Measurements from ENCODE around the gene LRMDA.
"Not testable (repeated sequence)": the region's sequence is repeated elsewhere in the genome, so short reads cannot be mapped to it uniquely, and the experiment has no call there.

LRMDA gene

DNA sequence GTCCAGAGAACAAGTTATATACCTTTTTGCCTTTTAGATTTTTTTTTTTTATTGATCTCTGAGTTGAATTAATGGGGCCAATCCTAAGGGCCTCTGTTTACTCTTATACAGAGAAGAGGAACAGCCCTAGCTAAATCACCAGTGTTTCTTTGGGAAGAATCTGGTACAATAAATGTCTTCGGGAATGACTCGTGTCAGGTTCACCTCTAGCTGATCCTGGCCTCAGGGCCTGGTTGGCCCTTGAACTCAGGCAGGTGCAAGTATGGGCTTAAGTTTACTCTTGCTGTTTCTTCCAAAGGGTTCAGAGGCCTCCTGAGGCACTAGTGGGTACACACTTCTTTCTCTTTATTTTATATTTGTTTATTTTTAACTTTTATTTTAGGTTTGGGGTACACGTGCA is 71.0 kb downstream of the LRMDA start:
- no peak for DNase-seq (ENCODE audit: low read depth in 2 of 2, low spot score in 1 of 2)

DNA sequence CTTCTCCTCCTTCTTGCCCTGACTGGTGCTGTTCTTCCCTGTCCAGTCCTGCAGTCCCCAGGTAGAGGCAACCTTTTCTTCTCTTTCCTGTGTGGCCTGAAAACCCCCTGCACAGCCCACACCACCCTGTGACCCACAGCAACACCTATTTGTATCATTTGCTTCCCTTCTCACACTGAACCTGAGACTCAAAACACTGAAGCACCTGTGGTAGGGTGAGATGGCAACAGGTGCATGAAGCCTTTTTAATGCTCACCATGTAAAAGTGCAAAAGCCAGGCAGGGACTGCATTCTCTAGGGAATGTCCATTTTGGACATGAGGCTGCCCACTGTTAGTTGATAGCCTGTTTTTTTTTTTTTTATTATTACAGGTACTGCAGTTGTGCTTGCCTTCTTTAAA is 71.4 kb downstream of the LRMDA start:
- no peak for DNase-seq (ENCODE audit: low read depth in 2 of 2, low spot score in 1 of 2)

DNA sequence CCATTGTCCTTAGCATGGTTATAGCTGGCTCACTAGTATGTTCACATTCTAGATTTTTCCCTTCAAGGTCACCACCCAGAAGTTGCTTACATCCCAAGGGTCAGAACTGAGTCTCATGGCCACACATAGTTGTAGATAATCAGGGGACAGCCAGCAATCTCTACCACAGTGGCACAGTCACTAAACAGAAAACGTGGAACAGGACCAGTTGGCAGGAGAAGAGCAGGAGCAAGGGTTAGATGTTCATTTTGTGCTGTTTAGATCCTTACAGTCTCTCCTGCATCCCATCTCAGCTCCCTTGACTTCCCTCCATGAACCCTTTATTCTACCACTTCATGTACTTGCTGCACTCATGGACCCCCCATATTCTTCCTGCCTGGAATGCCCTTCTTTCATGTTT is 73.9 kb downstream of the LRMDA start:
- no peak for DNase-seq (ENCODE audit: low read depth in 2 of 2, low spot score in 1 of 2)

DNA sequence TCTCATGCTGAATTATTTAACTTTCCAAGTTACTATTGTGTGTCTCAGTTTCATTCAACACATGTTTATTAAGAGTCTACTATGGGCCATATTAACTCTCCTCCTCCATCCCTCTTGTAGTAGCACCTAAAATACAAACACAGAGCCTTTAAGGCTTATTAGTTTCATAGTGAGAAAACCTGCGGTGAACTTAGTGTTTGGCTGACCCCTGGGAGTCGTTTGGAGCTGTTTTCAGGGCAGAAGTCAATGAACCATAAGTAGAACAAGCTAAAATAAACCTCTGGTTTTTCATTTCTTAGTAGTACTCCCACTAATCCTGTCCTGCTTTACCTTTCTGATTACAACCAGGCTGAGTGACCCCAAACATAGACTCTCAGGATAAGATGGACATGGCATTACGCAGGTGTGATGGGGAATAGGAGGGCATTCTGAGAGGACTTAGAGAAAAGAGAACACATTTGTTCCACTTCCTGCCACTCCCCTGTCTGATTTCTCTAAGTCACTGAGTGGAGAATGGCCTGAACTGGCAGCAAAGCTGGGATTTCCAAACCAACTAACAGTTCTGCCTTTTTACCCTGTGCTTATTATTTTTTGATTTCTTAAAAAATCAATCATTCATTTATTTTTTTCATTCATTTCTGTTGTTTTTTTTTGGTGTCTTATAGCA is 74.5 kb downstream of the LRMDA start:
- no peak for DNase-seq (ENCODE audit: low read depth in 2 of 2, low spot score in 1 of 2)

DNA sequence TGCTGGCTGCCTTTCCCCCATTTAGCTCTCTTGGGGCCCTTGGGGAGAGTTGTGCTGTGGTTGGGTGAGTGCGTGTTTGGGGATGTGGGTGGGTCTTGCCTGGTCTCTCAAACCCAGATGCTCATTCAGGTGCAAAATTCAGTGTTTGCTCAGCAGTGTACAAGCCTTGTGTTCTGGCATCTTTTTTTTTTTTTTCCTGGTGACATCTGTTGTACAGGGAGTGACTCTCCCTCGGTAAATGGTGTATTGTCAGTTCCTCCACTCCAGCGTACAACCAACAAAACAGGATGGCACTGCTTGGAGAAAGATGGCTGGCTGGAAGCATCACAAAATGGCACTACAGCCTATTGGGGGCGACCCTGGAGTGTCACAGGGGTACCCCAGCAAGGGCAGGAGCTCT is 75.5 kb downstream of the LRMDA start:
- DNase-seq (ENCODE audit: low read depth in 2 of 2, low spot score in 1 of 2), result no peak

DNA sequence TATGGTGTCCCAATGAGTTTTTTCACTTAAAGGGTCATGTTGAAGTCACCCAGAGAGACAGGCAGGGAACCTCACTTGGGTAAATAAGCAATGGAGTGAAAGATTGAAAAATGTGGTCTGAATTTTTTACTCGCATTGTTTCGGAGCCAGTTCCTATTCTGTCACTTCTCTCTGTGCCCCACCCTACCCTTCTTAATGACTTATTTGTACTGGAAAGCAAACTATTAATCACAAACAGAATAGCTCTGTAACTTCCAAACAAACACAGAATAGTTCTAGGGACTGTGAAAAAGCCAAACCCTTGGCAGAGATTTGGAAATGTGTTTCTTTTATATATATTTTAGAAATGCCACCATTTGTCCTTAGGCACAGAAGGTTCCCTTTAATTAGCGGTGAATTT is 76.0 kb downstream of the LRMDA start:
- no peak for DNase-seq (ENCODE audit: low read depth in 2 of 2, low spot score in 1 of 2)

DNA sequence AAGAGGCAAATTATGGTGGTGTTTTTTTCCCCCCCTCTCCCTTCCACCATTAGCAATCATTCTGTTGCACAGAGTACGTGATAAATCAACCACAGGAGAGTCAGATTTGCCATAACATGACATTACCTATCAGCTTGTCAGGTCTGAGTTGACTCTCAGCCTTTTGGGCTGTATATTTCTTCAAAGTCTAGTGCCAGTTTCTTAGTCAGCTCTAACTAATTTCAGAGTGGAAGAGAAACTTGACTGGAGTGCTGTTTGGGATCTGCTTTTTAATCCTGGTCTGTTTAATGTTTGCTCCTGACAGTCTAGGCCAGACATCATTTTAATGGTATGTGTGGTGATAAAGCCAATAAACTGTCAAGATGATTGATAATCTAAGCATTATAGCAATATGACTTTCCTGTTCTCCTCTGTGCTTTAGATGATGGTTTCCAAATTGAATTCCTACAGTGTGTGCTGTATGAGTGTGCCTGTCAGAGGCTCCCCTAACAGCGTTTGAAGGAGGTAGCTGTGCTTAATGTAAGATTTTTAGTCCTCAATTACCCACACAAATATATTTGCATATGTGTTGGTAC is 76.9 kb downstream of the LRMDA start:
- DNase-seq (ENCODE audit: low read depth in 2 of 2, low spot score in 1 of 2), result no peak

DNA sequence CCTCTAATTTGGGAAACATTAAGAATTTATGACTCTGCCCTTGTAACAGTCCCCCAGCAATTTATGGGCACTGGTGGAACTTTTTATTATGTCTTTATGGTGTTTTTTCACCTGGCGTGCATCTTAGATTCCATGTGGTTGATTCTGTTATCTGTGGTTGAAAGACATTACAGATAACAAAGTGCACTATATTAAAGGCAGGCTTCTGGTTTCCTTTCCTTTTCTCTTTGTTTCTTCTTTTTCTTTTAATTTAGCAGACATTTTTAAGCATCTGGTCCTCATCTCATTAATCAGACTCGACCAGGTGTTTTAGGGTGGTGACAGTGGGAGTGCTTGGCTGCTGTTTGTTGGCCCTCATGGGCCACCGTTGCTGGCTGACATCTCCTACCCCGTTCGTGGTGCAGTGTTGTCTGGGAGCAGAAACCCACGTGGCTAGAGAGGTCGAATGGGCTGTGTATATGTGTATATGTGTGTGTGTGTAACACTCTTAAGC is 77.4 kb downstream of the LRMDA start:
- DNase-seq (ENCODE audit: low read depth in 2 of 2, low spot score in 1 of 2), result no peak

DNA sequence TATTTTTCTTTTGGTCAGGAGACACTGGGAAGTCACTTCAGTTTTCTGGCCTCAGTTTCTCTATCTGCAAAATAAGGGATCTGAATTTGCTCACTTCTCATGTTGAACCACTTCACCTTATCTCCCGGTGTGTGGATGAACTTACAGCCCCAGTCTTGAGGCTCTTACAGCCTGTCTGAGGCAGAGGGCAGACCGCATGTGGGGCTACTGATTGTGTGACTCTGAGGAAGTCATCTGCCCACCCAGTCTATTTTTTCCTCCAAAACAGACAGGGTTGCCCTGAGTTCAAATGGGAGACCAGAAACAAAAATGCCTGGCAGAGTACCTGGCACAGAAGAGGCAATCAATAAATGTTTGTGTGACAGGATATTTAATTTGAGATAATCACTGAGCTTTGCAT is 78.3 kb downstream of the LRMDA start:
- DNase-seq (ENCODE audit: low read depth in 2 of 2, low spot score in 1 of 2), result no peak

DNA sequence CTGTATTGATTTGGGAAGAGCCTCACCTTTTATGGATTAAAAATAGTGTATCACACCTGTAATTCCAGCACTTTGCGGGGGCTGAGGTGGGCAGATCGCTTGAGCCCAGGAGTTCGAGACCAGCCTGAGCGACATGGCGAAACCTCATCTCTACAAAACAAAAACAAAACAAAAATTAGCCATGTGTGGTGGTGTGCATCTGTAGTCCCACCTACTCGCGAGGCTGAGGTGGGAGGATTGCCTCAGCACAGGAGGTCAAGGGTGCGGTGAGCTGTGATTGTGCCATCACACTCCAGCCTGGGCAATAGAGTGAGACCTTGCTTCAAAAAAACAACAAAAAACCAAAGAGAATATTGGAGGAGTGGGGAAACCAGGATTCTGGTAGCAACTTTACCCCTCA is 79.6 kb downstream of the LRMDA start:
- no peak for DNase-seq (ENCODE audit: low read depth in 2 of 2, low spot score in 1 of 2)

DNA sequence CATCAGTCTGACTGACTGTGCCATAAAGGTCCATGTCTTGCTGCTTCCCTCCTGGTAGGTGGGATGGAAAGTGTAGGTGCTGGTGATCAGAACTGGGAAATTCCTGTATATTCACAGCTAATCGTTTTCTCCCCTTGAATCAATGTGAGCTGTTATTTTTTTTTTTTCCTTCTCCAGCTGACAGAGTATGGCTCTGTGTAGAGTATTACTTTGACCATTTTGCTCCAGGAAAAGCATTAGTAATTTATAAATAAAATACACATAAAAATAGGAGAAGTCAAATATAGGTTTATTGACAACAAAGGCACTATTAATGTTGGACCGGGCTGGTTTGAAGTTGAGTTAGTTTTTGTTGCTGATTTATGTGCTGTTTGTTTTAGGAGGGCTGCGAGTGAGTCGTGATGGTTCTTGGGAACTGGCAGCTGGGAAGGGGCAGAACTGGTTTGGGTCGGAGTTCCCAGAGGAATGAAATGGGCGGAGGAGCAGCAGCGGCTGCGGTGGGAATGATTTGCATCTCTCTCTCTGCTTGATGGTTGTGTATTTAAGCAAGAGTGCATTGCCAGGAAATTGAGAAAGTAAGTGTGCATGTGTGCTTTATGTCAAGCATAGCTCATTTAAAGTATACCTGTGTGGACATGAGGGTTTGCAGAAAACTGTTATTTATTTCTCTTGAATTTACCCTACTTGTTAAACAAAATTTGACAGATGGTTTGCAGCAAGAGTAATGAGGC is 80.9 kb downstream of the LRMDA start:
- DNase-seq (ENCODE audit: low read depth in 2 of 2, low spot score in 1 of 2), result no peak

DNA sequence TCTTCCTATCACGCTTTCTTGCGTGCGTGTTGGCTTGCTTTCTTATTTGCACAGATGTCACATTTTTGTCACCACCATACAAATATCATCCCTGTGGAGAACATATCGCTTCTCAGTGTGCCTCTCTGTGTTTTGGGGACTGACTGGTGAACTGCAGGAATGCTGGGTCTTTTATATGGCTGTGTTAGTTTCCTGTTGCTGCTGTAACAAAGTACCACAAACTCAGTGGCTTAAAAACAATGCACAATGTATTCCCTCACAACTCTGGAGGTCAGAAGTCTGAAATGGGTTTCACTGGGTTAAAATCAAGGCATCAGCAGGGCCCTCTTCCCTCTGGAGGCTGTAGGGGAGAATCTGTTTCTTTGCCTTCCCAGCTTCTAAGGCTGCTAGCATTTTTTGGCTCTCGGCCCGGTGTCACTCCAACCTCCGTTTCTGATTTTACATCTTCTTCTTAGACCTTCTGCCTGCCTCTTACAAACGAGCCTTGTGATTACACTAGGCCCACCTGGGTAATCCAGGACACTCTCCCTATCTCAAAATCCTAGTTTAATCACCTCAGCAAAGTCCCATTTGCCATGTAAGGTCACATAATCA is 82.0 kb downstream of the LRMDA start:
- no peak for DNase-seq (ENCODE audit: low read depth in 2 of 2, low spot score in 1 of 2)

DNA sequence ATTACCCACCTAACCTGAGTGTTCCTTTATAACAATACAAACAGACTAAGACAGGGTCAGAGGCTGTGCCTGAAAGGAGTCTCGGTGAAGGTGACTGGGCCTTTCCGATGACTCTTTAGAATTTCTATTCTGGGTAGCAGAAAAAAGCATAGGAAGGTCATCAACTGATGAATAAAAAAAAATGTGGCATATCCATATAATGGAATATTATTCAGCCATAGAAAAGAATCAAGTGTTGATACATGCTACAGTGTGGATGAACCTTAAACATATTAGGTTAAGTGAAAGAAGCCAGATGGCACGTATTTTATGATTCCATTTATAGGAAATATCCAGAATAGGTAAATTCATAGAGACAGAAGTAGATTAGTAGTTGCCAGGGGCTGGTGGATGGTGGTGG is 83.4 kb downstream of the LRMDA start:
- DNase-seq (ENCODE audit: low read depth in 2 of 2, low spot score in 1 of 2), result no peak

DNA sequence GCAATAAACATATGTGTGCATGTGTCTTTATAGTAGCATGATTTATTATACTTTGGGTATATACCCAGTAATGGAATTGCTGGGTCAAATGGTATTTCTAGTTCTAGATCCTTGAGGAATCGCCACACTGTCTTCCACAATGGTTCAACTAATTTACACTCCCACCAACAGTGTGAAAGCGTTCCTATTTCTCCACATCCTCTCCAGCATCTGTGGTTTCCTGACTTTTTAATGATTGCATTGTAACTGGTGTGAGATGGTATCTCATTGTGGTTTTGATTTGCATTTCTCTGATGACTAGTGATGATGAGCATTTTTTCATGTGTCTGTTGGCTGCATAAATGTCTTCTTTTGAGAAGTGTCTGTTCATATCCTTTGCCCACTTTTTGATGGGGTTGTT is 84.7 kb downstream of the LRMDA start:
- not testable (repeated sequence) for DNase-seq (ENCODE audit: low read depth in 2 of 2, low spot score in 1 of 2)

DNA sequence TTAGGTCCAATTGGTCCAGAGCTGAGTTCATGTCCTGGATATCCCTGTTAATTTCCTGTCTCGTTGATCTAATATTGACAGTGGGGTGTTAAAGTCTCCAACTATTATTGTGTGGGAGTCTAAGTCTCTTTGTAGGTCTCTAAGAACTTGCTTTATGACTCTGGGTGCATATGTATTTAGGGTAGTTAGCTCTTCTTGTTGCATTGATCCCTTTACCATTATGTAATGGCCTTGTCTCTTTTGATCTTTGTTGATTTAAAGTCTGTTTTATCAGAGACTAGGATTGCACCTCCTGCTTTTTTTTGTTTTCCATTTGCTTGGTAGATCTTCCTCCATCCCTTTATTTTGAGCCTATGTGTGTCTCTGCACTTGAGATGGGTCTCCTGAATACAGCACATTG is 87.8 kb downstream of the LRMDA start:
- DNase-seq (ENCODE audit: low read depth in 2 of 2, low spot score in 1 of 2), result not testable (repeated sequence)

DNA sequence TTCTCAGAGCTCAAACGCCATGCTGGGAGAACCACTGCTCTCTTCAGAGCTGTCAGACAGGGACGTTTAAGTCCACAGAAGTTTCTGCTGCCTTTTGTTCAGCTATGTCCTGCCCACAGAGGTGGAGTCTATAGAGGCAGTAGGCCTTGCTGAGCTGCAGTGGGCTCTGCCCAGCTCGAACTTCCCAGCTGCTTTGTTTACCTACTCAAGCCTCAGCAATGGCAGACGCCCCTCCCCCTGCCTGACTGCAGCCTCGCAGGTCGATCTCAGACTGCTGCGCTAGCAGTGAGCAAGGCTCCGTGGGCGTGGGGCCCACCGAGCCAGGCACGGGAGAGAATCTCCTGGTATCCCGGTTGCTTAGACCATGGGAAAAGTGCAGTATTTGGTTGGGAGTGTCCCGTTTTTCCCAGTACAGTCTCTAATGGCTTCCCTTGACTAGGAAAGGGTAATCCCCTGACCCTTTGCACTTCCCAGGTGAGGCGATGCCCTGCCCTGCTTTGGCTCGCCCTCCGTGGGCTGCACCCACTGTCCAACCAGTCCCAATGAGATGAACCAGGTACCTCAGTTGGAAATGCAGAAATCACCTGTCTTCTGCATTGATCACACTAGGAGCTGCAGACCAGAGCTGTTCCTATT is 89.9 kb downstream of the LRMDA start:
- not testable (repeated sequence) for DNase-seq (ENCODE audit: low read depth in 2 of 2, low spot score in 1 of 2)

DNA sequence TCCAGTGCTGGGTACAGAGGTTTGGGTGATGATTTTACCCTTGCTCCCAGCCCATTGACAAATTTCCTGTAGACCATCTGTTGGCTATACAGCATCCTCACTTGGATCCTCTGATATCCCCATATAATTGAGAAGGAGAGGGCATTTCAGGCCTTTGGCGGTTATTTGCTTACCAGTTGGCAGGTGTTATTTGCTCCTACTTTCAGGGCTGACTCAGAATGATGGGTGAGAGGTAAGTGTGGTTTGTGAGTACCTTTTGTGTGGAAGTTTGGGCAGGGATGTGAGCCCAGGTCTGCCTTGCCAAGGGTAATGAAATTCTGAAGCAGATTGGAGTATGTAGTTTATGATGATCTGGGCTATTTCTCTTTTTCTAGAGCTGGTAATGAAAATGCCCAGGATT is 93.6 kb downstream of the LRMDA start:
- DNase-seq (ENCODE audit: low read depth in 2 of 2, low spot score in 1 of 2), result no peak

DNA sequence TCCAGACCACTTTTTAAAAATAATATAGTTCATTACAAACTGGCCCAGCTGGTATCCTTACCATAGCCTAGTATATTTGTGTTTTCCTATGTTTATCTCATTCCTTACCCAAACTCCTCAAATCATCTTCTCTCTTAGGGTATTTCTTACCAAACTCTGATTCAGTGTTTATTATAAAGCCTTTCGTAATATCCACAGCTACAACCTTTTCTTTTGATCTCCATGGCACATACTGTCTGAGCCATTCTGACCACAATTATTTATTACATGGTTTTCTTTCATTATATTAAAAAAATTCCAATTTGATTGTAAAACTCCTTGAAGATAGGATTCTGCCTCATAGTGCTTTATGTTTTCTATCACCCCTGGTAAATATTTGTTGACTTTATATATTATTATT is 94.2 kb downstream of the LRMDA start:
- no peak for DNase-seq (ENCODE audit: low read depth in 2 of 2, low spot score in 1 of 2)

DNA sequence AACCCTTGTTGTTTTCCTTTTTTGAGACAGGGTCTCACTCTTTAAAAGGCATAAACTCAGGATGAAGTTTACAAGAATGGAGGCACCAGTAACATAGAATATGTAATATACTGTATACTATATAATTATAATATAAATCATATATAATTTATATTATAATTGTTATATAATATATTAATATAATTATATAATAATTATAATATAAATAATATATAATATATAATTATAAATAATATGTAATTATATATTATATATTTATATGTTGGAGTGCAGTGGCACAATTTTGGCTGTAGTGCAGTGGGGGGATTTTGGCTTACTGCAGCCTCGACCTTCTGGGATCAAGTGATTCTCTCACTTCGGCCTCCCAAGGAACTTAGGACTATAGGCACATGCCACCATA is 96.1 kb downstream of the LRMDA start:
- no peak for DNase-seq (ENCODE audit: low read depth in 2 of 2, low spot score in 1 of 2)

DNA sequence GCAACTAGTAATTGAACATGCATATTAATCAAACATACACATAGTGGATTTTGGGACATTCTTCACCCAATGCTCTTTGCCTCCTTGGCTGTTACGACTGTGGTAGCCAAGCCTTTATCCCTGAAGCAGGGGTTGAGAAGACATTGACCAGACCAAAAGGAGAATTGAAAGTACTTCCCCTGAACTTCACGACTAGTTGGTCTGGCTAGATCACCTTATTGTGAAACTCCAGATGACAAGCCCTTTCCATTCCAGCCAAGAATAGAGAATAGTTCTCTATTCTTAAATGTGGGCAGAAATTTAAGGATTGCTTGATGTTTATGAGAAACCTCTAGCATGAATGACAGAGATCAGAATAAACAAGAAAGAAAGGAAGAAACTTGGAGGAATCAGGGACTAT is 97.0 kb downstream of the LRMDA start:
- DNase-seq (ENCODE audit: low read depth in 2 of 2, low spot score in 1 of 2), result no peak

DNA sequence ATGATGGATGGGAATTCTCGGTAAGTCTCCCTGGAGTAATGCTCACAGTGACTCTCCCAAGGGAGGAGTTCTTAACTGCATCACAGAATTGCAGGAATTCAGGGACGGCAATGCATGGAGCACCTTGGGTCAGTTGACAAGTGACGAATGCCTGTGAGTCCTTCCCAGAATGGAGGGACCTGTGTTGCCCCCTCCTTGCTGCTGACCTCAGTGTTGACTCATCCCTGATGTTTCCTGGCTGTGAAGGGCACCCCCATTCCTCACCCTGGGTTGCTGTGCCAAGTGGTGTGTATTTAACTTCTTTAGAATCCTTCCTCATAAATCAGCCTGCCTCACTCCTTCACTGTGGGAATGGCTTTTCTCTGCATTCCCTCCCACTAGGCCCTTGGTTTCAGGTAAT is 98.9 kb downstream of the LRMDA start:
- DNase-seq (ENCODE audit: low read depth in 2 of 2, low spot score in 1 of 2), result no peak

DNA sequence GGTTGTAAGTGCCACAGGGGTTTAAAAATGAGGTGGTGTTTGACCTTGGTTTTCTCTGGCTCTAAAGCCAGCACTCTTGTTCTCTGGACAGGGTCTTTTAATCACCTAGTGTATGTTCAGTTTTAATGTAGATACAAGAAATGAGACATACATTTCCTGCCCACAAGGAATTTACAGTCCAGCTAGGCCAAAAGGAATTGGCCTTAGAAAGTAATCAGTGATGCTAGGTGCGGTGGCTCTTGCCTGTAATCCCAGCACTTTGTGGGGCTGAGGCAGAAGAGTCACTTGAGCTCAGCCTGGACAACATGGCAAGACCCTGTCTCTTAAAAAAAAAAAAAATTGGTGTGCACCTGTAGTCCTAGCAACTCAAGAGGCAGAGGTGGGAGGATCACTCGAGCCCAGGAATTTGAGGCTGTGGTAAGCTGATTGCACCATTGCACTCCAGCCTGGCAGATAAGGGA is 100.2 kb downstream of the LRMDA start:
- DNase-seq (ENCODE audit: low read depth in 2 of 2, low spot score in 1 of 2), result no peak

Measured in stimulated activated CD8-positive, alpha-beta memory T cell treated with anti-CD3 and anti-CD28 coated beads, Interleukin-4, amount 100 ng/mL, for 1 hour (primary cell).